DOHH2 (cell line): Measurements from ENCODE around the gene TMEM63C.

Experiments
- H3F3A ChIP-seq: fragments of 200-600 bp; sonication (generic), shearing (Covaris generic); 2 replicates; pipeline ENCODE4 v1.6.0; 2016; ENCODE audit warnings: antibody characterized with exemption, mild to moderate bottlenecking; ENCODE audit not compliant: control insufficient read depth, insufficient read depth
- H3K27ac ChIP-seq: fragments of 200-600 bp; sonication (generic); 2 replicates; pipeline ENCODE4 v1.5.1; 2014; ENCODE audit warnings: low read depth, mild to moderate bottlenecking, low read length, moderate library complexity
- H3K27me3 ChIP-seq: fragments of 200-600 bp; sonication (generic); 2 replicates; pipeline ENCODE4 v1.6.1; 2014; ENCODE audit warnings: mild to moderate bottlenecking, low read length, mixed read lengths; ENCODE audit not compliant: control insufficient read depth
- H3K36me3 ChIP-seq: fragments of 200-600 bp; sonication (generic); 2 replicates; pipeline ENCODE4 v1.6.1; 2014; ENCODE audit warnings: mild to moderate bottlenecking, low read length, moderate library complexity, mixed read lengths; ENCODE audit not compliant: control insufficient read depth
- H3K4me1 ChIP-seq: fragments of 200-600 bp; sonication (generic); 2 replicates; pipeline ENCODE4 v1.6.1; 2014; ENCODE audit warnings: mild to moderate bottlenecking, low read length, mixed read lengths; ENCODE audit not compliant: control insufficient read depth
- H3K4me2 ChIP-seq: fragments of 200-600 bp; sonication (generic); 2 replicates; pipeline ENCODE4 v1.6.0; 2014; ENCODE audit warnings: mild to moderate bottlenecking, low read length, moderate library complexity
- H3K4me3 ChIP-seq: fragments of 200-600 bp; sonication (generic); 2 replicates; pipeline ENCODE4 v1.5.1; 2014; ENCODE audit warnings: mild to moderate bottlenecking, low read length, mixed read lengths
- H3K79me2 ChIP-seq: fragments of 200-600 bp; sonication (generic); 2 replicates; pipeline ENCODE4 v1.6.1; 2014; ENCODE audit warnings: mild to moderate bottlenecking, low read length, mixed read lengths; ENCODE audit not compliant: control insufficient read depth
- H3K9me2 ChIP-seq: fragments of 200-600 bp; sonication (generic); replicated peaks from 2 replicates; pipeline ENCODE4 v1.6.1; 2014; ENCODE audit warnings: mild to moderate bottlenecking, low read length, mixed read lengths; ENCODE audit not compliant: control insufficient read depth
- H3K9me3 ChIP-seq: fragments of 200-600 bp; sonication (generic); 2 replicates; pipeline ENCODE4 v1.6.1; 2014; ENCODE audit warnings: antibody characterized with exemption, low read length, mixed read lengths; ENCODE audit not compliant: control insufficient read depth, insufficient read depth
- H4K20me1 ChIP-seq: fragments of 200-600 bp; sonication (generic); 2 replicates; pipeline ENCODE4 v1.6.0; 2014; ENCODE audit warnings: low read depth, mild to moderate bottlenecking, antibody characterized with exemption, low read length, moderate library complexity; ENCODE audit not compliant: control insufficient read depth, insufficient read depth
- EZH2phosphoT487 ChIP-seq: fragments of 200-600 bp; sonication (generic); IDR thresholded peaks from 2 replicates; pipeline ENCODE4 v1.6.1; 2017; ENCODE audit warnings: borderline replicate concordance, mild to moderate bottlenecking, antibody characterized with exemption, low read length, moderate library complexity, mixed read lengths
- TF ChIP-seq, protein P1 (sequence below): fragments of 200-600 bp; sonication (generic); IDR thresholded peaks from one replicate; pipeline ENCODE4 v1.5.1; 2014; ENCODE audit warnings: antibody characterized with exemption, mild to moderate bottlenecking, low read depth, low read length; ENCODE audit not compliant: poor library complexity, severe bottlenecking

TMEM63C gene

DNA sequence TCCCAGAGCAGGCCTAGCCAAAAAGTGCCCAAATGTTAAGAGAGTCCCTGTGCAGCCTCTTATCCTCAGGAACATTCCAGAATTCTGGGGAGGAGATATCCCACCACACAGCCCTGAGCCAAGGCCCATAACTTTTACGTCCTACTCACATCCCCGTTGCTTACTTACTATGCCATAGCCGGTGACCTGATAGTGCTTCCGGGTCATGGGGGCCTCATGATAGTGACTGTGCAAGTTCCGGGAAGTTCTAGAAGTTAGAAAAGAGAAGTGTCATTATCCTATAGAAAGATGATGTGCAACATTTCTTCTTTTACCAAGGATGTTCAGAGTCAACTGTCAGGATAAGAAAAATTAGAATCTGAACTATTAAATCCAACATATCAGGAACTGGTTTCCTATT, 105.0 kb downstream of the TMEM63C start:
- H4K20me1 ChIP-seq: no peaks in the 10 kb centered on the region
- no peak overlapping the region for H3K27ac ChIP-seq
- TF ChIP-seq, protein P1, sequence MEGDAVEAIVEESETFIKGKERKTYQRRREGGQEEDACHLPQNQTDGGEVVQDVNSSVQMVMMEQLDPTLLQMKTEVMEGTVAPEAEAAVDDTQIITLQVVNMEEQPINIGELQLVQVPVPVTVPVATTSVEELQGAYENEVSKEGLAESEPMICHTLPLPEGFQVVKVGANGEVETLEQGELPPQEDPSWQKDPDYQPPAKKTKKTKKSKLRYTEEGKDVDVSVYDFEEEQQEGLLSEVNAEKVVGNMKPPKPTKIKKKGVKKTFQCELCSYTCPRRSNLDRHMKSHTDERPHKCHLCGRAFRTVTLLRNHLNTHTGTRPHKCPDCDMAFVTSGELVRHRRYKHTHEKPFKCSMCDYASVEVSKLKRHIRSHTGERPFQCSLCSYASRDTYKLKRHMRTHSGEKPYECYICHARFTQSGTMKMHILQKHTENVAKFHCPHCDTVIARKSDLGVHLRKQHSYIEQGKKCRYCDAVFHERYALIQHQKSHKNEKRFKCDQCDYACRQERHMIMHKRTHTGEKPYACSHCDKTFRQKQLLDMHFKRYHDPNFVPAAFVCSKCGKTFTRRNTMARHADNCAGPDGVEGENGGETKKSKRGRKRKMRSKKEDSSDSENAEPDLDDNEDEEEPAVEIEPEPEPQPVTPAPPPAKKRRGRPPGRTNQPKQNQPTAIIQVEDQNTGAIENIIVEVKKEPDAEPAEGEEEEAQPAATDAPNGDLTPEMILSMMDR: no peak
- no peak for TF ChIP-seq EZH2phosphoT487
- H3K4me3 ChIP-seq: no peak overlapping the region
- no peaks in the 10 kb centered on the region for H3K4me1 ChIP-seq
- no peaks in the 10 kb centered on the region for H3K9me3 ChIP-seq
- H3K36me3 ChIP-seq: peaks cover 11% of the 10 kb centered on the region
- no peaks in the 10 kb centered on the region for H3K79me2 ChIP-seq
- H3F3A ChIP-seq: no peaks in the 10 kb centered on the region
- H3K27me3 ChIP-seq: no peaks in the 10 kb centered on the region
- H3K4me2 ChIP-seq: no peak overlapping the region
- H3K9me2 ChIP-seq: no peaks in the 10 kb centered on the region

DNA sequence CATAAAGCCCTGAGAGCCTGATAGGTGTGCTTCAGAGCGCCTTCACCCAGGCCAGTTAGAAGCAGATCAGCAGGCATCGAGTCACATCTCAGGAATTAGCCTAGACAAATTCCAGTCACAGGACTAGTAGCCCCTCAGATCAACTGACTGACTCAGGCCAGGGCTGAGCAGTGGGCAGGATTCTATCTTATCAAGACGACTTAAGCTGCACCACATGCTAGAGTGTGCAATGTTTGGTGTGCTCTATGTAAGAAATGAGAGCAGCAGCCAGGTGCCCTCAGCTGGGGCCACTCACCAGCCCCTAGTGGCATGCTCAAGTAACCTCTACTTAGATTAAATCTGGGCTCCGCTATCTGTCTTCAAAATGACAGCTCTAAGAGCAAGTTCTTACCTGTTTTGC, 109.1 kb downstream of the TMEM63C start:
- 0 out of 2 replicates have a peak, but pooled peaks cover 3% of the 10 kb centered on the region for H3K36me3 ChIP-seq
- TF ChIP-seq EZH2phosphoT487: no peak
- TF ChIP-seq, protein P1: peak; percentile 22

DNA sequence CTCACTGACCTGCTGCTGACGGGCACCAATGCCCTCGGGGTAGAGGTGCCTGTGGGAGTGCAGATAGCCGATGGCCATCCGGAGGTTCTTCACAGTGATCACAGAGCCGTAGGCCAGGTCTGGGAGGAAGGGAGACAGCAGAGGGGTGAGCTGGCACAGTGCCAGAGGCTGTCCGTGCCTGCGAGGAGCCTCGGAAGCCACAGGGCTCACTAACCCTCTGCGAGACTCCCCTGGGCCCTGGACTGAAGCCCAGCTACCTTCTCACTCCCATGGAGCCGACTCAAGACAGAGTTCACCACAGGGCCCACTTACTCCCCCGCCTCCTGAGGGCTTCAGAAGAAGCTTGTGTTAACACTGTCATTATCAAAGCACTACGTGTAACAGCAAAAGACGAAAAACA, 114.6 kb downstream of the TMEM63C start:
- Histone ChIP-seq H3K9me3 (no peaks in the 10 kb centered on the region), H3K4me3 (no peak overlapping the region), H3K36me3 (no peaks in the 10 kb centered on the region; the same call in 1 of the 2 replicates), H3K27ac (no peak overlapping the region), H3K79me2 (no peaks in the 10 kb centered on the region), H3K9me2 (no peaks in the 10 kb centered on the region), H3K27me3 (no peaks in the 10 kb centered on the region), H3K4me2 (no peak overlapping the region), H3F3A (no peaks in the 10 kb centered on the region), H3K4me1 (no peaks in the 10 kb centered on the region), H4K20me1 (no peaks in the 10 kb centered on the region)
- TF ChIP-seq EZH2phosphoT487: no peak
- TF ChIP-seq, protein P1: no peak

More for the DNA sequence above, 109.1 kb downstream of the TMEM63C start:
- Histone ChIP-seq H3K9me2 (no peaks in the 10 kb centered on the region), H4K20me1 (no peaks in the 10 kb centered on the region), H3K4me2 (no peak overlapping the region), H3K27ac (no peak overlapping the region), H3K27me3 (no peaks in the 10 kb centered on the region), H3K9me3 (no peaks in the 10 kb centered on the region), H3K4me1 (no peaks in the 10 kb centered on the region), H3F3A (no peaks in the 10 kb centered on the region), H3K4me3 (no peak overlapping the region), H3K79me2 (no peaks in the 10 kb centered on the region)
